T-cell (primary cell): ENCODE measurements around the gene SLC24A2. TPM values are rescaled to one million over a fixed set of nuclear protein-coding genes. Genes with fewer than 3 reads are reported as not detected.

Experiments
- ATAC-seq, 4 experiments: fragments of 200-7000 bp in 3 of 4; fragments of 150-1000 bp in 1 of 4; cut with Tn5 transposase; replicated peaks in 1 of 4; 1 replicate in 3 of 4; 2 replicates in 1 of 4; pipeline ENCODE4 v1.10.0; 2021; ENCODE audit warnings: moderate library complexity in 3 of 4, mild to moderate bottlenecking in 2 of 4, moderate number of reproducible peaks in 1 of 4
- CTCF ChIA-PET, 2 donors: fragments of 300-600 bp; sonication (Branson Sonifier 250); formaldehyde crosslinking; loops; one replicate each; lab custom pipeline; 2022; ENCODE audit warnings: antibody characterized with exemption in 2 of 2; lab: Charles Lee
- POLR2A ChIA-PET, 2 donors: fragments of 300-600 bp; sonication (Branson Sonifier 250); formaldehyde crosslinking; loops; one replicate each; lab custom pipeline; 2022; ENCODE audit warnings: antibody characterized with exemption in 2 of 2; lab: Charles Lee
- DNase-seq, 35 experiments: peaks; one replicate each; pipeline versions ENCODE4 v3.0.0 to v3.0.0-alpha.2; 2013 to 2023
- H3K27ac ChIP-seq: one replicate; pipeline ENCODE4 v1.5.1; 2013; ENCODE audit warnings: low read length
- H3K27me3 ChIP-seq, 2 experiments: replicated peaks in 1 of 2; 1 replicate in 1 of 2; 2 replicates in 1 of 2; pipeline versions ENCODE4 v1.6.1 to v1.7.0; 2013; ENCODE audit warnings: low read length in 1 of 2, mixed read lengths in 1 of 2; ENCODE audit not compliant: control insufficient read depth in 2 of 2, insufficient read depth in 2 of 2; ENCODE audit errors: extremely low read depth in 1 of 2
- H3K36me3 ChIP-seq, 2 donors: 1 replicate in 1 of 2; 2 replicates in 1 of 2; pipeline versions ENCODE4 v1.6.1 to v1.7.0; 2013; ENCODE audit warnings: low read length in 1 of 2; ENCODE audit not compliant: control insufficient read depth in 2 of 2, insufficient read depth in 1 of 2; ENCODE audit errors: extremely low read depth in 1 of 2
- H3K4me1 ChIP-seq, 2 experiments: 1 replicate in 1 of 2; 2 replicates in 1 of 2; pipeline versions ENCODE4 v1.6.1 to v1.7.0; 2013; ENCODE audit warnings: low read length in 2 of 2, mixed read lengths in 1 of 2; ENCODE audit not compliant: insufficient read depth in 2 of 2, control insufficient read depth in 1 of 2; ENCODE audit errors: extremely low read depth in 1 of 2
- H3K4me3 ChIP-seq, 2 donors: 1 replicate in 1 of 2; 2 replicates in 1 of 2; pipeline versions ENCODE4 v1.5.1 to v1.7.0; 2013; ENCODE audit warnings: mild to moderate bottlenecking in 2 of 2, low read length in 1 of 2, moderate library complexity in 1 of 2; ENCODE audit not compliant: control insufficient read depth in 1 of 2; ENCODE audit errors: extremely low read depth in 1 of 2
- H3K9me3 ChIP-seq: 2 replicates; pipeline ENCODE4 v1.7.0; 2013
- H3K27ac Mint-ChIP-seq, 2 donors: one replicate each; pipeline ENCODE4 v1.8.0; 2020 to 2021; ENCODE audit warnings: mild to moderate bottlenecking in 2 of 2, mixed read lengths in 2 of 2
- H3K27me3 Mint-ChIP-seq, 2 donors: one replicate each; pipeline ENCODE4 v1.8.0; 2021 to 2022; ENCODE audit warnings: mixed read lengths in 2 of 2
- H3K36me3 Mint-ChIP-seq: one replicate; pipeline ENCODE4 v1.8.0; 2021; ENCODE audit warnings: mixed read lengths
- H3K4me1 Mint-ChIP-seq, 3 donors: one replicate each; pipeline ENCODE4 v1.8.0; 2020 to 2022; ENCODE audit warnings: mixed read lengths in 3 of 3, mild to moderate bottlenecking in 1 of 3
- H3K4me3 Mint-ChIP-seq, 3 donors: one replicate each; pipeline ENCODE4 v1.8.0; 2020 to 2022; ENCODE audit warnings: mild to moderate bottlenecking in 3 of 3, mixed read lengths in 3 of 3, moderate library complexity in 3 of 3
- H3K9me3 Mint-ChIP-seq, 3 donors: one replicate each; pipeline ENCODE4 v1.8.0; 2020 to 2022; ENCODE audit warnings: mixed read lengths in 3 of 3
- WGBS: methylation state at CpG from one replicate; pipeline ENCODE4 v1.1.5; 2013; ENCODE audit warnings: missing lambda C conversion rate; ENCODE audit not compliant: insufficient coverage; 5-methylcytosine and 5-hydroxymethylcytosine counted together
- total RNA-seq, 35 experiments: library from RNA in 6 of 35; stranded (reverse) in 6 of 35; fragments of 120-200 nt in 1 of 35; gene quantifications; one replicate each; pipeline versions ENCODE4 v1.2.1 to v1.2.4 and lab custom pipeline; 2013 to 2026

SLC24A2 gene
- total RNA-seq, 5 donors from 2014 or later (not counting 1 experiment from before 2014, with no cell fraction given), result 0.07 to 0.33 TPM; not detected in 3

- Mint-ChIP-seq H3K9me3 (peaks cover 0 to 12% (median 2%) of the 10 kb centered on the region in 3 donors), H3K36me3 (no peaks in the 10 kb centered on the region), H3K4me3 (no peak overlapping the region), H3K27me3 (peaks cover 7 to 25% of the 10 kb centered on the region in 2 donors), H3K27ac (no peak overlapping the region), H3K4me1 (no peaks in the 10 kb centered on the region)
- Histone ChIP-seq H3K4me1 (no peaks in the 10 kb centered on the region), H3K27me3 (no peaks in the 10 kb centered on the region), H3K27ac (no peak overlapping the region), H3K36me3 (no peaks in the 10 kb centered on the region), H3K9me3 (no peaks in the 10 kb centered on the region), H3K4me3 (no peak overlapping the region)
- no peak for DNase-seq
- no peak for ATAC-seq
- POLR2A ChIA-PET, result no interaction called here
- CTCF ChIA-PET, result no interaction called here
- WGBS, result 63% methylated on average over 3 of the region's 16 CpGs
Measured at GRCh38 chr9:19809422-19810269, 20.8 kb upstream of the SLC24A2 start.

GRCh38 chr9:19807182-19807892 is 18.5 kb upstream of the SLC24A2 start:
- Histone ChIP-seq H3K27ac (no peak overlapping the region), H3K36me3 (no peaks in the 10 kb centered on the region), H3K4me3 (no peak overlapping the region), H3K9me3 (no peaks in the 10 kb centered on the region), H3K4me1 (no peaks in the 10 kb centered on the region), H3K27me3 (no peaks in the 10 kb centered on the region)
- ChIA-PET POLR2A (no interaction called here), CTCF (no interaction called here)
- Mint-ChIP-seq H3K27ac (no peak overlapping the region), H3K4me1 (no peaks in the 10 kb centered on the region), H3K27me3 (peaks cover 7 to 29% of the 10 kb centered on the region in 2 donors), H3K36me3 (no peaks in the 10 kb centered on the region), H3K4me3 (no peak overlapping the region), H3K9me3 (peaks cover 0 to 7% (median 0%) of the 10 kb centered on the region in 3 donors)
- no peak for DNase-seq
- WGBS, result 17% methylated on average over 1 of the region's 4 CpGs
- ATAC-seq, result no peak

GRCh38 chr9:19804431-19804830 is 15.6 kb upstream of the SLC24A2 start:
- Histone ChIP-seq H3K4me1 (no peaks in the 10 kb centered on the region), H3K27ac (no peak overlapping the region), H3K27me3 (peaks cover 0 to 4% of the 10 kb centered on the region in 2 experiments), H3K9me3 (no peaks in the 10 kb centered on the region), H3K36me3 (no peaks in the 10 kb centered on the region), H3K4me3 (no peak overlapping the region)
- Mint-ChIP-seq H3K4me3 (no peak overlapping the region), H3K4me1 (no peaks in the 10 kb centered on the region), H3K9me3 (no peaks in the 10 kb centered on the region), H3K27ac (no peak overlapping the region), H3K36me3 (no peaks in the 10 kb centered on the region), H3K27me3 (peaks cover 7 to 41% of the 10 kb centered on the region in 2 donors)
- no CpG with 5 or more reads among the region's 1 CpG for WGBS
- ATAC-seq, result no peak
- CTCF ChIA-PET, result no interaction called here
- no peak for DNase-seq
- POLR2A ChIA-PET, result no interaction called here

GRCh38 chr9:19800884-19801283 is 12.0 kb upstream of the SLC24A2 start:
- Mint-ChIP-seq H3K9me3 (no peaks in the 10 kb centered on the region), H3K36me3 (no peaks in the 10 kb centered on the region), H3K4me3 (no peak overlapping the region), H3K27me3 (peaks cover 6 to 26% of the 10 kb centered on the region in 2 donors), H3K4me1 (no peaks in the 10 kb centered on the region), H3K27ac (no peak overlapping the region)
- Histone ChIP-seq H3K27me3 (peaks cover 0 to 4% of the 10 kb centered on the region in 2 experiments), H3K4me1 (no peaks in the 10 kb centered on the region), H3K36me3 (no peaks in the 10 kb centered on the region), H3K27ac (no peak overlapping the region), H3K9me3 (no peaks in the 10 kb centered on the region), H3K4me3 (no peak overlapping the region)
- ATAC-seq (no peak), DNase-seq (no peak)
- ChIA-PET POLR2A (no interaction called here), CTCF (no interaction called here)
- 86% methylated on average over 6 of the region's 6 CpGs for WGBS

- Histone ChIP-seq H3K27me3 (peaks cover 0 to 4% of the 10 kb centered on the region in 2 experiments), H3K9me3 (no peaks in the 10 kb centered on the region), H3K36me3 (no peaks in the 10 kb centered on the region), H3K4me3 (no peak overlapping the region), H3K27ac (no peak overlapping the region), H3K4me1 (no peaks in the 10 kb centered on the region)
- Mint-ChIP-seq H3K4me1 (no peaks in the 10 kb centered on the region), H3K27ac (no peak overlapping the region), H3K27me3 (peaks cover 6 to 23% of the 10 kb centered on the region in 2 donors), H3K4me3 (no peak overlapping the region), H3K36me3 (no peaks in the 10 kb centered on the region), H3K9me3 (peaks cover 0 to 4% (median 0%) of the 10 kb centered on the region in 3 donors)
- CTCF ChIA-PET, result no interaction called here
- no peak for ATAC-seq
- POLR2A ChIA-PET, result no interaction called here
- 50% methylated on average over 1 of the region's 3 CpGs for WGBS
- no peak for DNase-seq
Measured at GRCh38 chr9:19799784-19800183, 10.9 kb upstream of the SLC24A2 start.

- no peaks in the 10 kb centered on the region for H3K4me1 ChIP-seq
Measured at GRCh38 chr9:19788152-19788551, 685 bp downstream of the SLC24A2 start.

More at GRCh38 chr9:19788152-19788551, 685 bp downstream of the SLC24A2 start:
- no peak overlapping the region for H3K27ac ChIP-seq
- WGBS, result 7% methylated on average over 18 of the region's 24 CpGs
- Mint-ChIP-seq H3K4me3 (no peak overlapping the region), H3K36me3 (no peaks in the 10 kb centered on the region), H3K27ac (no peak overlapping the region), H3K4me1 (peaks cover 0 to 2% (median 1%) of the 10 kb centered on the region in 3 donors), H3K27me3 (peaks cover 35 to 40% of the 10 kb centered on the region in 2 donors), H3K9me3 (peaks cover 0 to 3% (median 0%) of the 10 kb centered on the region in 3 donors)
- DNase-seq (no peak), ATAC-seq (no peak)
- POLR2A ChIA-PET, result no interaction called here
- no peaks in the 10 kb centered on the region for H3K9me3 ChIP-seq
- H3K36me3 ChIP-seq, result no peaks in the 10 kb centered on the region
- CTCF ChIA-PET, result no interaction called here
- peaks cover 11 to 17% of the 10 kb centered on the region in 2 experiments for H3K27me3 ChIP-seq
- no peak overlapping the region for H3K4me3 ChIP-seq
